GM18526 (cell line): ENCODE results near the gene OLFM1.

ENCODE experiments used
- POLR2A ChIP-seq: IDR thresholded peaks from 3 replicates; pipeline ENCODE4 v1.6.1; 2011; ENCODE audit not compliant: insufficient read length; ENCODE audit errors: extremely low read depth

The OLFM1 gene

GRCh38 chr9:135070198-135070951, 17.1 kb upstream of the OLFM1 start:
- TF ChIP-seq POLR2A: no peak

GRCh38 chr9:135070964-135071735, 16.3 kb upstream of the OLFM1 start:
- no peak for TF ChIP-seq POLR2A

DNA sequence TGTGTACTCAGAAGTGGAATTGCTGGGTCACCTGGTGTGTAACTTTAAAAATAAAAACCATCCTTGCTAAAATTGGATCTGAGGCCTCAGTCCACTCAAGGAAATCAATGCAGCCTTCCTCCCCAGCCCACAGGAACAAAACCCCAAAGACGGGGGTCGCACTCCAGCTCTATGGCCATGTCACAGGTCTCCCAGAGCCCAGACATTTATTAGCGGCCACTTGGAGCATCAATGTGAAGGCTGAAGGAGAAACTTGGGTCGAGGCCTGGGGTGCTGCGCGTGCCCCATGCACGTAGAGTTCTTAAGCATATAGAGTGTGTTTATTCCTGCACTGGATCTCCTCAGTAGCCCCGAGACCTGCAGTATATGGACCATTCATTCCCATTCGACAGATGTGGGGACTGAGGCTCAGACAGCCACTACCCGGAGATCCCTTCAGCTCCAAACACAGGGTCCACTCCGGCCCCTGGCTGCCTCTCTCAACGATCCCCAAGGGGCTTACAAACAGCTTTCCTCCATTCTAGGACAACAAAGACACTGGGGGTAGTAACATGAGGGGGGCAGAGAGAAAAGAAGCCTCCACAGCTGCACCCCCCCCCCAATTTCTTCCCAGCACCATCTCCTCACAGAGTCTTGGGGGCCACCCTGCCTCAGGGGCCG, 14.3 kb upstream of the OLFM1 start:
- no peak for TF ChIP-seq POLR2A

GRCh38 chr9:135073741-135074305, 13.6 kb upstream of the OLFM1 start:
- no peak for TF ChIP-seq POLR2A

DNA sequence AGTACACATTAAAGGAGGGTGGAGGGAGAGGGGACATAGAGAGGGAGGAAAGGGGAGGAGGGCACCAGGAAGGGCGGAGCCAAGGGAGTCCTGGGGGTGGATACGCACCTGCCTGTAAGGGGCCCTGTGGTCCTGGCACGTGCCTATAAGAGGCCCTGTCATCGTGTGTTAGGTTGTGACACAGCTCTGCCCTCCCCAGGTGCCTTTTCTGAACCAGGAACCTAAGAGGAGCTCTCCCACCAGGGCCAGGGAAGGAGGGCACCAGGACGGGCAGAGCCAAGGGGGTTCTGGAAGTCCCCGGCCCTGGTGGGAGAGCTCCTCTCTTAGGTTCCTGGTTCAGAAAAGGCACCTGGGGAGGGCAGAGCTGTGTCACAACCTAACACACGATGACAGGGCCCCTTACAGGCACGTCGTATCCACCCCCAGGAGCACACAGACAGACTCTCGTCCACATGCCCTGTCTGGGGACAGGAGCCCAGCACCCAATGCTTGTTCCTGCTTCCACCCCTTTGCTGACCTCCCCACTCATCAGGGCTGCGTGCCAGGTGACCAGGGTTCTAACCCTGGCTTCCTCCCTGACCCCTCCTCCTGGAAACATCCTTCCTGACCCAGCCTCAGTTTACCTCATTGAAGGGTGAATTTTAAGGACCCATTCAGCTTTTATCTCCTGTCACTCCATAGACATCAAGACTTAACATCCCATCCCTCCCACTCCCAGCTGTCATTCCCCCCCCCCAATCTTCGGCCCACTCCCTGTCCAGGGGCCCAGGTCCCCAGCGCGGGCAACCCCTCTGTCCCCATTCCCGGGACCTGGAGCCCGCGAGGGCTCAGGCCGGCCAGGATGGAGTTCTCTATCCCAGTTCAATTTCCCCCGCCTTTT, 12.9 kb upstream of the OLFM1 start:
- no peak for TF ChIP-seq POLR2A

GRCh38 chr9:135075234-135076142, 12.0 kb upstream of the OLFM1 start:
- TF ChIP-seq POLR2A: no peak

DNA sequence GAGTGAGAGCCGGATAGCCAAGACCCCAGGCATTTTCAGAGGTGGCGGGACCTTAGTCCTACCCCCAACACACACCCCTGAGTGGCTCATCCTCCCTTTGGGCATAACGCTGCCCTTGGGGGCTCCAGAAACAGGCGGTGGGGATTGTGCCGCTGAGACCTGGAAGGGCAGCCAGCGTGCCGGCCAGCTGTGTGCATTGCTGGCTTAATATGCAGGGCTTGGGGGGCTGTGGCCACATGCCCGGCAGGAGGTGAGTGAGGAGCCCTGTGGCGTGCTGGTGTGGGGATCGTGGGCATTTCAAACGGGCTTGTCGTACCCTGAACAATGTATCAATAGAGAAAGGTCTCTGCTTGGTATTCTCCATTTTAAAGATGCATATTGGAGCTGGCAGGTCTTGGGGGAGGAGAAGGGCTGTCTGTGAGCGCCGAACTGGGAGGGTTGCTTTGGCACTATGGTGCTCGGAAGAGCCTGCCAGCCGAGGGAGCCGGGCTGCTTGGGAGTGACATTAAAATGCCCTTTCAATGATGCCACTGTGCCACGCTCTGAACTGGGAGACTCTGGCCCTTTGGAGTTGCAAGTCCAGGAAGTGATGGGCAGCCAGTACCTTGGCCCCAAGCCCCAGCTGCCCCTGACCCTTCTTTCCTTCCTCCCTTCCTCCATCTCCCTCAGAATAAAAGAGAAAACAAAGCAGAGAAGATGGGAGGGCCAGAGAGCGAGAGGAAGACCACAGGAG, 11.2 kb upstream of the OLFM1 start:
- no peak for TF ChIP-seq POLR2A

DNA sequence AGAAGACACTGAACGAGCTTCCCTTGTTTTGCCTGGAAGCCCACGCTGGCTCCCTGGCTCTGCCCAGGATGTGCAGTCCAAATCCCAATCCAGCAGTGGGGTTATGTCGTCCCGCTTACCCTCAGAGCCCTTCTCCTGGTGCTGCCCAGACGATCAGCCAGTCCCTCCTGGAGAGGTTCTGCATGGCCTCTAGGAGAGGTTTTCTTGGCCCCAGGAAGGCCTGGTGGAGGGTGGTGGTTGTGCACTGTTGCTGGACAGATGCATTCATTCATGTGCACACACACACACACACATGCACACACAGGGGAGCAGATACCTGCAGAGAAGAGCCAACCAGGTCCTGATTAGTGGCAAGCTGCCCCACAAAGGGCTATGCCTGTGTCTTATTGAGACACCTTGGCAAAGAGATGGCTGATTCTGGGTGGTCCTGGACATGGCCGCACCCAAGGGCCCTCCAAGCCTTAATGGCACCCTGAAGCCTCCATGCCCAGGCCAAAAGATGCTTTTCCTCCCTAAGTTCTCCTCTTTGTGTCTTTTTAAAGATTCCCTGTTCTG, 10.5 kb upstream of the OLFM1 start:
- no peak for TF ChIP-seq POLR2A

- TF ChIP-seq POLR2A: no peak
Observed at GRCh38 chr9:135077497-135078200, 9.8 kb upstream of the OLFM1 start.

DNA sequence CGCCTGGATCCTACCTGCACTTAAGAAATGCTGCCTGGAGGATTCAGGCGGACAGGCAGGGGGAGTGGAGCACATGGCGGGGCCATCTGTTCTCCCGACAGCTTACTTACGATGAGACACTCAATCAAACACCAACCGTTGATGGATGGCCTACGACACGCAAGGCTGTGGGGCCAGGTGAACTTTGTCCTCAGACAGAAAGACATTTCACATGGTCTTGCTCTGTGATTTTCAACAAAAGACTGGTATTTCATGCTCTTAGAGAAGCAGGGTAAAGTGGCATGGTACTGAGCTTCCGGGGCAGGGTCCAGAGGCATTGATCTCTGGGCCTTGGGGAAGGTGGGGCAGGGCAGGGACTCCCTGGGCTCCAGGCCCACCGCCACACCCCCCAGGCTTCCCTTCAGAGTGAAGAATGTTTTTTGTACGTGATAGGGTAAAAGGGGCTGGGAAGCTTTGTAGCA, 9.1 kb upstream of the OLFM1 start:
- no peak for TF ChIP-seq POLR2A

DNA sequence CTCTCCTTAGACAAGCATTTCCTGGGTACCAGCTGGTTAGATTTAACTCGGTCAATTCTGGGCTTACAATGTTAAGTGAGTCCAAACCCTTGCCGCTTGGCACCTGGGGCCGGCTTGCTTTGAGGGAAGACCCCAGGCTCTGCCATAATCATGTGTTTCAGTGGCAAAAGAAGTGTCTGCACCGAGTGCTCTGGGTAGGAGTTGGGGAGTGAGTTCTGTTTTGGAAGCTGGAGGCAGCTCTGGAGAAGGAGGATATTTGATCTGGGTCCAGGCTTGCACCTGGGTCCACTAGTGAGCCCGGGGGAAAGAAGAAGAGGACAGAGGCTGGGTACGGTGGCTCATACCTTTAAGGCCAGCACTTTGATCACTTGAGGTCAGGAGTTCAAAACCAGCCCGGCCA, 8.4 kb upstream of the OLFM1 start:
- TF ChIP-seq POLR2A: no peak

GRCh38 chr9:135079676-135080075, 7.8 kb upstream of the OLFM1 start:
- no peak for TF ChIP-seq POLR2A
